ENCODE measurements around the gene ASCC3.
"Not testable (repeated sequence)": the region's sequence is repeated elsewhere in the genome, so short reads cannot be mapped to it uniquely, and the experiment has no call there.

ASCC3 gene

DNA sequence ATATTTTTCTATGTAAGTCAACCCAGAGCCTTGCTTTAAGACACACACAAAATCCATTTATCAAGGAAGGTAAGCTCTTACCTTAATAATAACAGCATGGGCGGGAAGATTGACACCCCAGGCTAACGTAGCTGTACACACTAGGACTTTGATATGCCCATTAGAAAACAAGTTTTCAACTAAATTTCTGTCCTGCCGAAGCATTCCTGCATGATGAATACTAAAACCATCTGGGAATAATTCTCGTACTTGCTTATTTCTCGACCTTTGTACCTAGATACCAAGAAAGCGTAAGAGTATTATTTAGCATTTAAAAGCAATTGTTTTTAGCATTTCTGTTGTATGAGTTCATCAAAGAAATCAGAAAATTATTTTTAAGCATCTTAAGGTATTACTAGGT lies 218.9 kb downstream of the ASCC3 start:
- no peak for DNase-seq (ENCODE audit: low spot score)

DNA sequence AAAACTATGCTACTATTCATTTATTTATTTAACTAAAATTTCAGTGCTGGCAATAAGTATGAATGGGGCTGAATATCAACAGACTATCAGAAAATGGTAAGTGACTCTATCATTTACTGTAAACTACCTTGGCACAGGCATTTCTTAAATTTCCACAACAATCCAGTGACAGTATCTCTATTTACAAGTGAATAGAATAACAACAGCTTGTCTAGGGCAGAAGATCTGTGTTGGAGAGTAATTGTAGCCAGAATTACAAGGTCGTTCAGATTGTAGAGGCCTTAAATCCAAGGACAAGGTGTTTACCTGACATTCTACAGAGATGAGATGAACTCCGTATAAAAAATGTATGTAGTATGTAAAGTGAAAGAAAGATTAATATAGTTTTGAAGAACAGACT lies 222.6 kb downstream of the ASCC3 start:
- no peak for DNase-seq (ENCODE audit: low spot score)

DNA sequence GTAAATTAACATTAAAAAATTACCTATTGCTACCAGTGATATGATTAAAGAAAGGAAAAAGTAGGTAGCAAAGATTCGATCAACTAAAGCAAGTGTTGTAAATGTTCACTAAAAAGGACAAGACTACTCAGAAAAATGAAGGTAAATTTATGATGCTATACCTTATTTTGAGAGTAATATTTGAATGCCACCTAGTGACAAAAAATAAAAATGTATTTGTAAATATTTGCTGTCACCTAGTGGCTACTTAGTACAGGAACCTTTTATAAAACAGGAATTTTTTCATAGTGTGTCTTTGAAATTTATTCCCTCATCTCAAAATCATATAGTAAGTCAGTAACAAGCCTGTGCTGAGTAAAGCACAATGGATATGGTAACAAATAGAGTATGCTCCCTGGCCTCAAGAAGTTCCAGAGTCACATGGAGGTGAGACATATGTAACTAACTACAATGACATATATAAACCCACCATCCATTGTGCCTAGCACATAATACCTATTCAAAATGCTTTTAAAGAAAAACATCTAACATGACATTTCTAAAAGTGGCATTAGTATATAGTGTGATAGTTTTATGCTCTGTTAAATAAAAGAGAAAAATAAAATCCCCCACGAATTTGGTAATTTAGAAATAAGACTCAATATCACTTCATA lies 223.3 kb downstream of the ASCC3 start:
- DNase-seq (ENCODE audit: low spot score): peak; percentile 37

DNA sequence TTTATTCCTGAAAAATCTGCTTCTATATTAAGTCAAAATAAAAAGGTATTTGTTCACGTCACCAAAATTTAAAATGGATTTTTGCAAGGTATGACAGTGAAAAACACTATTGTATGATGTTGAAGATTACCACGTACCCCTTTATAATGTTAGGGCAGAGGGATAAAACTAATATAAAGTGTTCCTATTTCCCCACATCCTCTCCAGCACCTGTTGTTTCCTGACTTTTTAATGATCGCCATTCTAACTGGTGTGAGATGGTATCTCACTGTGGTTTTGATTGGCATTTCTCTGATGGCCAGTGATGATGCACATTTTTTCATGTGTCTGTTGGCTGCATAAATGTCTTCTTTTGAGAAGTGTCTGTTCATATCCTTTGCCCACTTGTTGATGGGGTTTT lies 240.0 kb downstream of the ASCC3 start:
- not testable (repeated sequence) for DNase-seq (ENCODE audit: low spot score)

DNA sequence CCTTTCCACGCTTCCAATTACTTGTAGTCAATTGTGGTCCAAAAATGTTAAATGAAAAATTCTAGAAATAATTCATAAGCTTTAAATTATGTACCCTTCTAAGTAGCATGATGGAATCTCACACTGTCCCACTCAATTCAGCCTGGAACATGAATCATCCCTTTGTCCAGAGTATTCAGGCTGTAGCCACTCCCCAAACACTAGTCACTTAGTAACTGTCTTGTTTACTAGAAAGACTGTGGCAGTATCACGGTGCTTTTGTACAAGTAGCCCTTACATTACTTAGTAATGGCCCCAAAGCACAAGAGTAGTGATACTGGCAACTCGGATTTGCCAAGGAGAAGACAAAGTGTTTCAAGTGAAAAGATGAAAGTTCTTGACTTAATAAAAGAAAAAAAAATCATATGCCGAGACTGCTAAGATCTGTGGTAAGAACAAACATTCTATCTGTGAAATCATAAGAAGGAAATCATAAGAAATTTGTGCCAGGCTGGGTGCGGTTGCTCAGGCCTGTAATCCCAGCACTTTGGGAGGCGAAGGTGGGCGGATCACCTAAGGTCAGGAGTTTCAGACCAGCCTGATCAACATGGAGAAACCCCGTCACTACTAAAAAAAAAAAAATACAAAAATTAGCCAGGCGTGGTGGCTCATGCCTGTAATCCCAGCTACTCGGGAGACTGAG lies 247.9 kb downstream of the ASCC3 start:
- DNase-seq (ENCODE audit: low spot score): peak; percentile 92

DNA sequence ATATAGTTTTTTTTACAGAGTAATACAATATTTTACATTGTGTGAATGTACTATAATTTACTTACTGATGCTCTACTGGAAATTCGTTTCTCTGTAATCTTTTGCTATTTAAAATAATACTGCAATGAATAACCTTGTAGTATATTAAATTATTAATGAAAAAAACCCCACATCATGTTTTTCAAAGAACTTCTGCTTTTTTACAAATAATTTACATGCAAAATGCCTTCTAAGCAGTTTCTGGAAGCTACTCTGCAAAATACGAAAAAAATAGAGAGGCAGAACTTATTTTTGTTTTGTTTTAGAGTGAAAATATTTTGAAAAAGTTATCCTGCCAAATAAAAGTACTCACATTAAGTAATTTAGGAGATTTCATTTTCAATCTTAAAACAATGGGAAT lies 250.6 kb downstream of the ASCC3 start:
- DNase-seq (ENCODE audit: low spot score): no peak

DNA sequence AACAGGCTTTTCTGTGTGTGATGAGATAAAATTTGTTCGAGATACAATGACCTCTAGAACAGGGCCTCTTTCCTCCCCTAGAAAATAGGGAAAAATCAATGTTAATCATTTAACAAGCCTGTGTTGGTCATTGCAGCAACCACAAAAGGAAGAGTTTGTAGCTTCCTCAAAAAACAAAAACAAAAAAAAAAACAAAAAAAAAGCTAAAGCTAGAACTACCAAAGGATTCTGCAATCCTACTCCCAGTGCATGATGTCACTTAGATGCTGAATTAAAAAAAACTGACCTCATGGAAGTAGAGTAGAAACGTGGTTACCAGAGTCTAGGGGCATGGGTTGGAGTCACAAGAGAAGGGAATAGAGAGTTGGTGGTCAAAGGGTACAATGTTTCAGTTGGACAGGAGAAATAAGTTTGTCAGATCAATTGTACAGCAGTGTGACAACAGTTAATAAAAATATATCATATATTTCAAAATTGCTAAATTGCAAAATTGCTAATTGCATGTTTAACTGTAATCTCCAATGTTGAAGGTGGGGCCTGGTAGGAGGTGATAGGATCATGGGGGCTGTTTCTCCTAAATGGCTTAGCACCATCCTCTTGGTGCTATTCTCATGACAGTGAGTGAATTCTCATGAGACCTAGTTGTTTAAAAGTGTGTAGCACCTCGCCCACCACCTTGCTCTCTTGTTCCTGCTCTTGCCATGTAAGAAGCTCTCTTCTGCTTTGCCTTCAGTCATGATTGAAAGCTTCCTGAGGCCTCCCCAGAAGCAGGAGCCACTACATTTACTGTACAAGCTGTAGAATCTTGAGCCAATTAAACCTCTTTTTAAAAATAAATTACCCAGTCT lies 253.0 kb downstream of the ASCC3 start:
- DNase-seq (ENCODE audit: low spot score): no peak

DNA sequence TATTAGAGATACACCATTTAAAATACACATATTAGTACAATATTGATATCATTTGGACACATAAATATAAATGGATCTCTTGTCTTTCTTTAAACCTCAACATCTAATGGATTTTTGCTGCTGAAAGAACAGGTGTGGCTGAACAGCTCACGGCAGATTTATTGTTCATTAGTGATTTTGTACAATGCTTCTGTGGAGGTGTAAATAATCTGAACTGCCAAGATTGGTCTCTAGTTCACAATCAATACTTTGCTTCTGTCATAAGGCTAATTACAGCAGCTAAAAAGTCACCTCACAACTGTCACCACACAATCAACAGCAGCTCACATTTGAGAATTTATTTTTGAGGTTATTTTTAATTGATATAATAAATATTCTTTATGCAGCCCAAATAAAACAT lies 254.4 kb downstream of the ASCC3 start:
- DNase-seq (ENCODE audit: low spot score): no peak

DNA sequence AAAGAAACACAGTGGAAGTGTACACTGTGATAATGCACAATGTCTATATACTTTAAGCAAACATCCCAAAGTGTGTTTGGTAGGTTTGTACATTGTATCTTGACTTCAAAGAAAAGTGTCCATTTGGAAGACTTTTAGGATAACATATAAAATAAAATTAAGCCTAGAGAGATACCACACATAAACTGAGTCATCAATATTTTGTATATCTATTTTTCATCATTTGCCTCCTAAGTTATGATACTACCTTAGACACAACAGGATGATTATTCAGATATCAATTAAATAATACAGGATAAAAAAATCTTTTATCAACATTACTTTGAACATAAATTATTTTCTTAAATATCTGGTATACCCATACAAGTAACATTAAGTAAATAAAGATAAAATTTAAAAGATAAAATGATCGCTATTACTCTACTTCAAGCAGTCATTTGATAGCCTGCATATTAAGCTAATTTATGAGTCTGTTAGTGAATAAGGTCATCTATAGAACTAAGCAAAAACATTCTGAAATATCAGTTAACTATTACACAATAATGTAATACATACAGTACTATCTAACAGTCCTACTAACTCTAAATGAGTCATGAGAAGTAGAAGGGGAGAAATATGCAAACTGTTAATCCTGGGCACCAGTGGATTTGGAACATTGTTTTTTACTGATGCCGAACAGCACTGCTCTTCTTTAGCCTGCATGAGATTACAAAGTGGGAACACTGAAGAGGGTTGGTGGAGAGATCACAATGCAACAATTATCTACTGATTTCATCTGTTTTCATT lies 258.0 kb downstream of the ASCC3 start:
- no peak for DNase-seq (ENCODE audit: low spot score)

DNA sequence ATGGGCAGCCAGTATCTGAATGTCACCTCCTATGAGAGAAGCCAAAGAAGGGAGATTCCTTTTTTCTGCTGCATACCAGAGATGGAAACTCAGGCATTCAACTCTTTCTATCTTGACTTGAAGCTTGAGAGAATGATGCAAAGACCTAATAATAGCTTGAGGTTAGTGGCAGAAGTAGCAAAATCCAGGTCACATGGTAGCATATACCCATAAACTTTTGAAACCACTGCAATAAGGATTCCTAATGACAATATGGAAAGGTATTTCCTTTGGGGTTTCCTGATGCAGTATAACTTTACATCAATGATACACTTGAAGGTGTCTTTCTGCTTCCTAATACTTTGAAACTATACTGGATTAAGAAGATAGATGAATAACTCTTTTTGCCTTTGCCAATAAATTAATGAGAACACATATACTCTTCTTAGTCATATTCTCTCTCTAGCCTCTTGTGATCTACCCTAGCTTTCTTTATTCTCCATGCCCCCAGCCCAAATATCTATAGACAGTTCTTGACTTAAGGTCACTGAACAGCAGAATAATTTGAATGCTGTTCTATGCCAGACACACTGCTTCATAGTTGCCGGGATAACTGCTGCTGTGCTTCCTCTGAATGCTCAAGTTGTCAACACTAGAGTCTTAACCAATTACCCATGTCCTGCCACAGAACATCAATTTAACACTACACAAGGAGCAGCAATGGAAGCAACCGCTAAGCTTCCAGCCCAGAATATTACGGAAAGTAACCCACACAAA lies 260.9 kb downstream of the ASCC3 start:
- peak; percentile 88 for DNase-seq (ENCODE audit: low spot score)

DNA sequence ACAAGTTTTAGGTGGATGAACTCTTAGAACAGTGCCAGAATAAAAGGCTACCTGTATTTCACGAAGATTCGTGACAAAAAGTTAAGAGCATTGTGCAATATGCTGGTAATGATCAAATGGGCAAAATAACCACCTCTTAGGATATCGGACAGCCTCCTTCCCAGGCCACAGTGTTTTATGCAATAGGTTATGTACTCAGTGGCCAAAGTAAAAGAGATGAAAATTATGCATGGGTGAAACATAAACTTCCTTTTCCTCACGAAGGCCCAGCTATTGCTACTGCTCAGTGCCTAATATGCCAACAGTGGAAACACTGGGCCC lies 262.8 kb downstream of the ASCC3 start:
- no peak for DNase-seq (ENCODE audit: low spot score)

DNA sequence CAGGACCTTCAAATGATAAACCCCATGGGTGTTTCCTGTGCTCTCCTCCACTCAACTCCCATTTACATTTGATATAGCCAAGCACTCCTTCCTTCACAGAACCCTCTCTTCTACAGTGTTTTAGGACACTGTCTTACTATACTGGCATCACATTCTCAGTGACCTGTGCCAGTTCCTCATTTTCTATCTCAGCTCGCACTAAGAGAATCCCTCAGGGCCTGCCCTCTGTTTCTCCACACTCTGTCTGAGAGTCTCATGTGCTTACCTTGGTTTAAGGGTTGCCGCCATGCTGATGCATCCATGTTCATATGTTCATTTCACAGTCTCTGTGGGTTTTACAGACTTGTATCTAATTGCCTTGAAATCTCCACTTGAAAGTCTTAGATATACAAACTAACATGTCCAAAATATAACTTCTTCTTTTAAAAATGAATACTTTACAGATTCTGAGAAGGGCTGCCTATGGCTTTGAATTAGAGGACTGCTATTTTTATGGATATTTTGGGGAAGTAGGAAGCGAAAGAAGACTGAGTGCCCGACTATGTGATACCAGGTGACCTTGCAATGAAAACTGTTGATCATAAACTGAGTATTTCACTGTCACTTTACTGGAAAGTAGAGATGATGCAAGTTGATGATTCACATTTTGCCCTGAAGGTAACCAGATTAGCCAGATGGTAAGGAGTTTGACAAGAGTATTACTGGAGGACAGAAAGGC lies 263.3 kb downstream of the ASCC3 start:
- peak; percentile 57 for DNase-seq (ENCODE audit: low spot score)

DNA sequence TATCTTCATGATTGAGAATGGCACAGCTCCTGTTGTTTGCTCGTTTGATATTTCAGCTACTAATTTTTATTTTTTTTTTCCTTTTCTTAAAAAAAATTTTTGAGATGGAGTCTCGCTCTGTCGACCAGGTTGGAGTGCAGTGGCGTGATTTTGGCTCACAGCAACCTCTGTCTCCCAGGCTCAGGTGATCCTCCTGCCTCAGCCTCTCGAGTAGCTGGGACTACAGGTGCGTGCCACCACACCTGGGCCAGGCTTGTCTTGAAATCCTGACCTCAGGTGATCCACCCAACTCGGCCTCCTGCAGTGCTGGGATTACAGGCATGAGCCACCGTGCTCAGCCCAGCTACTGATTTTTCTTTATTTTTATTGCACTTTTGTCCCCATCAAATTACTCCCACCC lies 266.2 kb downstream of the ASCC3 start:
- DNase-seq (ENCODE audit: low spot score): no peak

DNA sequence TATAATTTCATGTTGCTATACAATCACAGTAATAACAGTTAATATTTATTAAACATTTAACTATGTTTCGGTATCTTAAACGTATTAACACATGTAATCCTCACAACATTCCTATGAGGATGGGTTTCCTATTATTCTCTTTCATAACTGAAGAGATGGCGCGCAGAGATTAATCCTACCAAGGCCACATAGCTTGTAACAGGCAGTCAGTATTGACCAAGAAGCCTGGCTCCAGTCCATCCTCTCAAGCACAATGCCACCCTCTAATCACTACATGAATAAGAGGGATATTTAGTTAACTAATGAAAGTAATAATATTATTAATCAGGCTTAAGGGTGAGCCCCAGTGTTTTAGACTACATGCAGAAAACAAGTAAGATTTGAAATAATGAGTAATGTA lies 266.7 kb downstream of the ASCC3 start:
- no peak for DNase-seq (ENCODE audit: low spot score)

DNA sequence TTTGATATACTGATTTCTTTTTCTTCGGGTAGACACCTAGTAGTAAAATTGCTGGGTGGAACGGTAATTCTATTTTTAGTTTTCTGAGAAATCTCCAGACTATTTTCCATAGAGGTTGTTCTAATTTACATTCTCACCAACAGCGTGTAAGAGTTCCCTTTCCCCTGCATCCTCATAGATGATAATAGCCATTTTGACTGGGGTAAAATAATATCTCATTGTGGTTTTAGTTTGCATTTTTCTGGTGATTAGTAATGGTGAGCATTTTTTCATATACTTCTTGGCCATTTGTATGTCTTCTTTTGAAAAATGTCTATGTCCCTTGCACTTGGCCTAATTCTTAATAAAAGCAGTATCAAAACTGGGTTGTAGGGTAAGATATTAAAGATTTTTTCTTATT lies 267.5 kb downstream of the ASCC3 start:
- DNase-seq (ENCODE audit: low spot score): no peak

DNA sequence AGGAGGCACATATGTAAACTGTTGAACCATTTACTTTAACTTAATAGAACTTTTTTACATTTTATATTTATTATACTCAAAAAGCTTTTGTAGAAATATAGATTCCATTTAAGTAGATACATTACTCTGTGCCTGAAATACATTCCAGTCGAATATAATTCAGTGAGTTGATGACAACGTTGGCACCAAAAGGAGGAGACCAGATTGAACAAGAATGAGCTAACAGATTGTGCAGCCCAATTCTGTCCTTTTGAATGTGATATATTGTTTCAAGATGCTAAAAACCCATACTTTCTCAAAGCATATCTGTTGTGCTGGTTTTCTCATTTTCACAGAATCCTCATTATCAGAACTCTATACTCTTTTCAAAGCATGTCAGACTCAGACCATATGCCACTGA lies 269.0 kb downstream of the ASCC3 start:
- no peak for DNase-seq (ENCODE audit: low spot score)

DNA sequence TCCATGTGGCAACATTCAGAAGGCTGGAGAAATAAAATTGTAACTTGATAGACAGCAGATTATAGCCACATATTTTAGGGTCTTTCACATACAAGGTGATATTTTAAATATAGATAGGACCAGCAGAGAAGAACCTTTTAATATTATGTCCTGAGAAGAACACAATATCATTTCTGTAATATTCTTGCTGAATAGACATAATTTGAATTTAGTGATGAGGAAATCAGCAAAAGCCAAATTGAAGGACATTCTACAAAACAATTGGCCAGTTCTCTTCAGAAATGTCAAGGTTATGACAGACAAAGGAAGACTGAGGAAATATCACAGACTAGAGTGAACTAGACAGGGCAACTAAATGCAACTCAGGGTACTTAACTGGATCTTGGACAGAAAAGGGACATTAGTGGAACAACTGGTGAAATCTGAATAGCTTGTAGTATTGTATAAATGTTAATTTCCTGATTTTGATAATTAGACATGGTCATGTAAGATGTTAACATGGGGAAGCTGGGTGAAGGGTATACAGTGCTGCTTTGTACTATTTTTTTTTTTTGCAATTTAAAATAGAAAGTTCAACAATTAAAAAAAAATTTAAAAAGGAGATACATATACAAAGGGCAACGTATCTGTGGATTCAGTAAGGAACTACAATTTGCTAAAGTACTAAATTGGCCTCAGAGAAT lies 281.9 kb downstream of the ASCC3 start:
- no peak for DNase-seq (ENCODE audit: low spot score)

DNA sequence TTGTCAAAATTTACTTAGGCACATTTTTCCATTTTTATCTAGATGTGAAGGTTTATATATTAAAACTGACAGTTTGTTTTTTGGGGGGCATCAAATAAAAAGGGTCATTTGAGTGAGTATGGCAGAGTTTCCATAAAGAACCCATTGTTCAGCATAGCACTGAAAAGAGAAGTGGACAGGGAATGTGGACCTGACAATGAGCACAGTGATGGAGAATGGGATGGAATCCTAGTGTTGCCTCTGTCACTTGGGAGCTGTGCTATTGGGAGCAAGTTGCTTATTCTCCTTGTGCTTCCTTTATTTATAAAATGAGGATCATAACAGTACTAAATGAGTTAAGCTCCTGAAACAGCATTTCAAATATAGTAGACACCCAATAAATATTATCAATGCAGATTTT lies 285.7 kb downstream of the ASCC3 start:
- DNase-seq (ENCODE audit: low spot score): no peak

DNA sequence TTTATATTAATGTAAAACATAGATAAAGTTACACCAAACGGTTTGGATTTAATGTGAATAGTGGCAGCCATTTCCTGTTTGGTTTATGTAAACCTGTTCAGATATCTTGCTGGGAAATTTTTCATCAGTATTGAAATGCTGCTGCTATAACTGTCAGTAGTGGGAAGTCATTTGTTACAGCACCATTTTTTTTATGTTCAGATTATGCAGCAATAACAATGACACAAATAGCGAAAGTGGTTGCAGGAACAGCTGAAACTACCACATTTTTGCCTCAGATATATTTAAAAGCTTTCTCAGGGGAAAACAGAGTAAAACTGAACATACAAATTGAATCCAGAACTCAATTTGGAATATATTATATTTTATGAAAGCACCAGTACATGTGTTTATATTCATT lies 287.6 kb downstream of the ASCC3 start:
- no peak for DNase-seq (ENCODE audit: low spot score)

DNA sequence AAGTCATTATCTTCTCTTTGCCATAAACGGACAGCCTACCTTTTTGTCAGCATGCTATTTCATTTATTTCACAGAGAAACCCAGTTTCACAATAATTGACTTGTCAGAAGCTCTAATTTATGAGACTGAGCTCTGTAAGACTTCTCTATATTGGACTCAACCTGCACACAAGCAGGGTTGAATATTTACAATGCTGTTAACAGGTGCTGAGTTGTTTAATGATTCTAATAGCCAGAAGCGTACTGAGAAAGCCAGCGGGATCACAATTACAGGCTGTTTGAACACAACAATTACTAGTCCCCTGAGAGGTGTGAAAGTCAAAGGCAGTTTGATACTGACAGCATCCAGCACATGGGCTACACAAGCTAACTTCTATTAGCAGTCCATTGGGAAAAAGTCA lies 288.2 kb downstream of the ASCC3 start:
- DNase-seq (ENCODE audit: low spot score): no peak

DNA sequence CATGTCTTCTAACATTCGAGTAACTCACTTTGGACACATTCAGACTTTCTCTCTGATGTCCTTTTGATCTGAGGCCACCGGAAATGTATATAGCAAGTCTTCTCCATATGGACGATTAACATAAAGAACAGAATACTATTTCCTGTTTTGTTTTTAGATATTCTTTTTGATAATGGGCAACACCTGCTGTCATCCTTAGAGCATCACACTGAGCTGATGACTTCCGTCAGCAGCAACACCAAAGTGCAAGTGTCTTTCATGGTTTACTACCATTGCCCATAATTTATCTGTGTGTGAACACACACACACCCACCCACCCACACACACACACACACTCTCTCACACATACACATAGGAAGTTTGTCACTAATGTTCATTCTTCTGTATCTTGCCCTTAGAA lies 303.7 kb downstream of the ASCC3 start:
- DNase-seq (ENCODE audit: low spot score): no peak
